IPS-20b (cell line): Measurements from ENCODE around the gene SPESP1.

Source experiments
- H3K27ac ChIP-seq: one replicate; pipeline ENCODE4 v1.5.1; 2013; ENCODE audit warnings: low read length
- H3K27me3 ChIP-seq: 2 replicates; pipeline ENCODE4 v1.6.1; 2013; ENCODE audit warnings: mild to moderate bottlenecking, low read length, inconsistent platforms; ENCODE audit not compliant: insufficient read depth
- H3K36me3 ChIP-seq: 2 replicates; pipeline ENCODE4 v1.6.1; 2013; ENCODE audit warnings: low read depth, mild to moderate bottlenecking, inconsistent platforms, low read length, moderate library complexity; ENCODE audit not compliant: insufficient read depth
- H3K4me1 ChIP-seq: 2 replicates; pipeline ENCODE4 v1.6.1; 2013; ENCODE audit warnings: mild to moderate bottlenecking, control low read depth, inconsistent platforms, low read length, moderate library complexity; ENCODE audit not compliant: insufficient read depth
- H3K4me3 ChIP-seq: 2 replicates; pipeline ENCODE4 v1.5.1; 2013; ENCODE audit warnings: mild to moderate bottlenecking, low read length, inconsistent platforms
- H3K9ac ChIP-seq: 2 replicates; pipeline ENCODE4 v1.6.1; 2013; ENCODE audit warnings: low read depth, mild to moderate bottlenecking, inconsistent platforms, low read length, moderate library complexity
- H3K9me3 ChIP-seq: 2 replicates; pipeline ENCODE4 v1.6.1; 2013; ENCODE audit warnings: mild to moderate bottlenecking, low read depth, low read length, inconsistent platforms; ENCODE audit not compliant: insufficient read depth

The SPESP1 gene

DNA sequence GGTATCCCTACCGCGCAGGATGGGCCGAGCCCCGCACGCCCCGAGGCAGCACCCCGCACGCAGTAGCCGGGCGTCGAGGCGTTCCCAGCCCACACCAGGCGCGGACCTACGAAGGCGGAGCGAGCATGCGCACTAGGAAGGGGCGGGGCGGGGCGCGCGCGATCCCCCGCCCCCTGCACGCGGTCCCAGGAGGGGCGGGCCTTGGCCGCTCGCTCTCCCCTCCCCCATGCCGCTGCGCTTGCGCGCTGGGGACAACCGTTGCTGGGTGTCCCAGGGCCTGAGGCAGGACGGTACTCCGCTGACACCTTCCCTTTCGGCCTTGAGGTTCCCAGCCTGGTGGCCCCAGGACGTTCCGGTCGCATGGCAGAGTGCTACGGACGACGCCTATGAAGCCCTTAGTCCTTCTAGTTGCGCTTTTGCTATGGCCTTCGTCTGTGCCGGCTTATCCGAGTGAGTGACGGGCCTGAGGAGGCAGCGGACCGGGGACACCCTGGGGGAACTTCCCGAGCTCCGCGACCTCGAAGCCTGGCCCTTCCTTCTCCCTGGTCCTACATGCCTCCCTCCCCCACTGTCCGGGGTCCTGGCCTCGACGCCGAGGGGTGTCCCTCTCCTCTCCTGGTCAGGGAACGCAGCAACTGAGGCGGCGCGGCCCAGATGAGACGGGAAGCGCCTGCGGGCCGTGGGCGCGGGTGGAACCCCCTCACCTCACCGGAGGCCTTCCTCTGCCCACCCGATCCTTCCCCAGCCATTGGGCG, at the start of gene SPESP1:
Gene SPESP1 (plus strand): TSS at position 258 of the 755 bp plus-strand sequence. CDS start 129 bp downstream, at position 387.
- Histone ChIP-seq H3K27me3 (no peaks in the 10 kb centered on the region), H3K36me3 (no peaks in the 10 kb centered on the region), H3K27ac (no peak within 1 kb of the TSS), H3K9ac (no peak within 1 kb of the TSS), H3K4me3 (no peak within 1 kb of the TSS), H3K9me3 (no peaks in the 10 kb centered on the region), H3K4me1 (no peaks in the 10 kb centered on the region)

DNA sequence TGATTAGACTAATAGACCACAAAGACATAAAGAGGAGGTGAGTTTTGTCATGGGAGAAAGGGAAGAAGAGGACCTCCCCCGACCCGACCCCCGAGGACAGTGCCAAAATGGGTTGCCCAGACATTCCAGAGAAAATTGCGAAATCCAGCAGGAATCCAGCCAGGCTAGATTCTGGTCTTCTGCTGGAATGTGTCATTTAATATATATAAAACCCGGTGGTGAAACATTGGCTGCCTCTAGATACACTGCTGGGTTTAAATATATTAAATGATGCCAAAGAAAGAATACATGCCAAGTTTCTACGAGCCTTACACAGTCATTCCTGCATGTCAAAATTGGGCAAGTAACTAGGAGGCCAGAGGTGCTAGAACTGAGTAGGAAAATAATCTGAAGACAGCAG, 45.3 kb upstream of the SPESP1 start:
- no peaks in the 10 kb centered on the region for H3K9me3 ChIP-seq
- no peaks in the 10 kb centered on the region for H3K27me3 ChIP-seq
- H3K27ac ChIP-seq = no peak overlapping the region
- H3K4me3 ChIP-seq = no peak overlapping the region
- H3K4me1 ChIP-seq = peaks cover 3% of the 10 kb centered on the region; the same call in 1 of the 2 replicates
- no peak overlapping the region for H3K9ac ChIP-seq
- no peaks in the 10 kb centered on the region for H3K36me3 ChIP-seq

GRCh38 chr15:68887120-68887519, 43.2 kb upstream of the SPESP1 start:
- H3K27ac ChIP-seq = no peak overlapping the region
- no peak overlapping the region for H3K4me3 ChIP-seq
- H3K4me1 ChIP-seq = peaks cover 3% of the 10 kb centered on the region; the same call in 1 of the 2 replicates
- no peaks in the 10 kb centered on the region for H3K27me3 ChIP-seq
- H3K36me3 ChIP-seq = no peaks in the 10 kb centered on the region
- no peaks in the 10 kb centered on the region for H3K9me3 ChIP-seq
- no peak overlapping the region for H3K9ac ChIP-seq

DNA sequence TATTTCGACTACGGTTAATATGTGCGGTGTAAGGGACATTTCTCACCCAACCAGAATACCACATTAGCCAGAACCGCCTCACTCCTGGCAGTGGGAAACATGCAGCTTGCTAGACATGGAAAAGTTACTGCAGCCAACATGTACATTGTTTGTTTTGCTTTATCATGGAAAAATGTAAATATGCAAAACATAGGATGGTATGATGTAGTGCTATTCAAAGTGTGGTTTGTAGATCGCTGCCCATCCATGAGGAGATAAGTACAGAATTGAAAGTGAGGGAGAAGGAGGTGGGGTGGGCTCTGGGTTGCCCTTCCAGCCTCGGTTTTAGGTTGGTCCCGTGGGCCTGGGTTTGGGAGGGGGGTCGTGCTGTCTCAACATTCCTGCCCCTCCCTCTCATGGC, 42.5 kb upstream of the SPESP1 start:
- Histone ChIP-seq H3K9ac (no peak overlapping the region), H3K27ac (no peak overlapping the region), H3K4me3 (no peak overlapping the region), H3K4me1 (peaks cover 3% of the 10 kb centered on the region; the same call in 1 of the 2 replicates), H3K27me3 (no peaks in the 10 kb centered on the region), H3K9me3 (no peaks in the 10 kb centered on the region), H3K36me3 (no peaks in the 10 kb centered on the region)

DNA sequence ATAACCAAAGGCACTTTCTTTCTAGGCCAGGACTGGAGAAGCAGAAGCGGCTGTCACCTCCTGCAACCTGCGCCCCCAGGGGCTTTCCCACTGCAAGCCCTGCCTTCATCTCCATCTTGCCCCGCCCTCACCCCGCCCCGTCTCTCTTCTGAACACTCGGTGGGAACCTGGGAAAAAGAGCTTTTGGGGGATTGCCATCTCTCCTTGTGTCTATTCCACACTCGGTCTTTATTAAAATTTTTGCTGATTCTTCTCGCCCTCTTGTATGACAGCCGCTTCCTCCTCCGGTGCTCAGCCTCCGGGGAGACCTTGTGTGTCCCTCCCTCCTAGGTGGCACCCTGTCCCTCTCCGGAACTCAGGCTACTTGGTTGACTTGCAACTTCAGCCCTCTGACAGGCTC, 41.9 kb upstream of the SPESP1 start:
- Histone ChIP-seq H3K4me3 (peak overlapping the region; percentile 62; the same call in 1 of the 2 replicates), H3K36me3 (no peaks in the 10 kb centered on the region)

DNA sequence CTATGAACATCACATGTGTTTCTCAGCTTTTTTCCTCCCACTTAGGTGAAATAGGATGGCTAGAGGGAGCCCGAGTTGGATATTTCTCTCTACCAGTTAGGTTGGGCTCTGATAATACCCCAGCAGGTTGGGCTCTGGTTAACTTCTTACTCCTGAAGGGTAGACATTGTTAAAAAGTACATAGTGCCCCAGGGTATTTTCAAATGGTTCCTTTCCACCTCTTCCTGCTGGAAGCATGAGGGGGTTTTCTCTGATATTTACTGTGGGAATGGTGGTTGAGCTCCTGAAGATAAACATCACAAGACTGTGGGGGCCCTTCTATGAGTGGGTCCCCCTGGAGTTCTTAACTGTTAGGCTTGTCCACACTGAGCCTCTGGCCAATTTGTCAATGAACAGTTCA, 36.1 kb upstream of the SPESP1 start:
- H3K4me1 ChIP-seq = no peaks in the 10 kb centered on the region
- H3K4me3 ChIP-seq = no peak overlapping the region
- no peak overlapping the region for H3K9ac ChIP-seq
- H3K9me3 ChIP-seq = no peaks in the 10 kb centered on the region
- no peaks in the 10 kb centered on the region for H3K36me3 ChIP-seq
- H3K27ac ChIP-seq = no peak overlapping the region
- H3K27me3 ChIP-seq = no peaks in the 10 kb centered on the region

More for the DNA sequence above, 41.9 kb upstream of the SPESP1 start:
- Histone ChIP-seq H3K27ac (no peak overlapping the region), H3K9ac (no peak overlapping the region), H3K9me3 (no peaks in the 10 kb centered on the region), H3K4me1 (peaks cover 3% of the 10 kb centered on the region; the same call in 1 of the 2 replicates), H3K27me3 (no peaks in the 10 kb centered on the region)

GRCh38 chr15:68896178-68896577, 34.1 kb upstream of the SPESP1 start:
- no peak overlapping the region for H3K9ac ChIP-seq
- no peaks in the 10 kb centered on the region for H3K36me3 ChIP-seq
- H3K27ac ChIP-seq = no peak overlapping the region
- no peaks in the 10 kb centered on the region for H3K27me3 ChIP-seq
- no peak overlapping the region for H3K4me3 ChIP-seq
- no peaks in the 10 kb centered on the region for H3K9me3 ChIP-seq
- H3K4me1 ChIP-seq = no peaks in the 10 kb centered on the region

- Histone ChIP-seq H3K27me3 (no peaks in the 10 kb centered on the region), H3K36me3 (no peaks in the 10 kb centered on the region), H3K4me3 (no peak overlapping the region), H3K9ac (no peak overlapping the region), H3K27ac (no peak overlapping the region), H3K4me1 (no peaks in the 10 kb centered on the region), H3K9me3 (no peaks in the 10 kb centered on the region)
Measured at GRCh38 chr15:68897016-68897415, 33.3 kb upstream of the SPESP1 start.

- Histone ChIP-seq H3K36me3 (no peaks in the 10 kb centered on the region), H3K27ac (no peak overlapping the region), H3K4me1 (no peaks in the 10 kb centered on the region), H3K27me3 (no peaks in the 10 kb centered on the region), H3K4me3 (no peak overlapping the region), H3K9ac (no peak overlapping the region), H3K9me3 (no peaks in the 10 kb centered on the region)
Measured at GRCh38 chr15:68900027-68900426, 30.3 kb upstream of the SPESP1 start.

DNA sequence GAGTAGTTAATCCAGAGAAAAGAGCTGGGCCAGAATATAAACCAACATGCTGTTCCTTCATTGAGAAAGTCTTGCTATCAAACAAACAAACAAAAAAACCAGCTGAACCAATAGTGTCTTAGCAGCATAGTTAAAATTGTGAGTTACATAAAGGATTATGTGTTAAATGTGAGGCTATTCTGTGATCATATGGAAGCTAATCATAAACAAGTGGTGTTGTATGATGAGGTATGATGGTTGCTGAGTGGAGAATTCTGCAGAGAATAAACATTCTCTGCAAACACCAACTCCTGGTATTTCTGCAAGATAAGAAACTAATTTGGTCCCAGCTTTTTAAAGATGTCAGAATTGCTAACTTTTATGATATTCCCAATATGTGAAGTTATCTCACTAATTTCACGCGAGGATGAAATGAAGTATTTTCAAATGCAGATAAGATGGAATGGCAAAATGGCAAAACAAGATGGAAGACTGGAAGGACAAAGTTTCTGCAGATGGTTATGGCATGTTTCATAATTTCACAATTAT, 22.9 kb upstream of the SPESP1 start:
- Histone ChIP-seq H3K4me1 (no peaks in the 10 kb centered on the region), H3K9me3 (no peaks in the 10 kb centered on the region), H3K9ac (no peak overlapping the region), H3K4me3 (no peak overlapping the region), H3K27ac (no peak overlapping the region), H3K27me3 (no peaks in the 10 kb centered on the region), H3K36me3 (no peaks in the 10 kb centered on the region)

GRCh38 chr15:68909601-68910100, 20.7 kb upstream of the SPESP1 start:
- H3K36me3 ChIP-seq = no peaks in the 10 kb centered on the region
- no peaks in the 10 kb centered on the region for H3K27me3 ChIP-seq
- H3K9ac ChIP-seq = no peak overlapping the region
- H3K4me1 ChIP-seq = no peaks in the 10 kb centered on the region
- H3K9me3 ChIP-seq = no peaks in the 10 kb centered on the region
- no peak overlapping the region for H3K27ac ChIP-seq
- H3K4me3 ChIP-seq = no peak overlapping the region

GRCh38 chr15:68910341-68910740, 20.0 kb upstream of the SPESP1 start:
- 0 out of 2 replicates have a peak, but pooled peaks cover 3% of the 10 kb centered on the region for H3K9me3 ChIP-seq
- H3K27ac ChIP-seq = no peak overlapping the region
- H3K4me3 ChIP-seq = no peak overlapping the region
- no peaks in the 10 kb centered on the region for H3K36me3 ChIP-seq
- no peaks in the 10 kb centered on the region for H3K27me3 ChIP-seq
- H3K4me1 ChIP-seq = no peaks in the 10 kb centered on the region
- no peak overlapping the region for H3K9ac ChIP-seq
